ENCODE results near the gene CASP9.
"Not testable (repeated sequence)": the region's sequence is repeated elsewhere in the genome, so short reads cannot be mapped to it uniquely, and the experiment has no call there.

GRCh38 chr1:15458388-15458787 is 65.6 kb downstream of the CASP9 start:
- TF ChIP-seq, protein P1, sequence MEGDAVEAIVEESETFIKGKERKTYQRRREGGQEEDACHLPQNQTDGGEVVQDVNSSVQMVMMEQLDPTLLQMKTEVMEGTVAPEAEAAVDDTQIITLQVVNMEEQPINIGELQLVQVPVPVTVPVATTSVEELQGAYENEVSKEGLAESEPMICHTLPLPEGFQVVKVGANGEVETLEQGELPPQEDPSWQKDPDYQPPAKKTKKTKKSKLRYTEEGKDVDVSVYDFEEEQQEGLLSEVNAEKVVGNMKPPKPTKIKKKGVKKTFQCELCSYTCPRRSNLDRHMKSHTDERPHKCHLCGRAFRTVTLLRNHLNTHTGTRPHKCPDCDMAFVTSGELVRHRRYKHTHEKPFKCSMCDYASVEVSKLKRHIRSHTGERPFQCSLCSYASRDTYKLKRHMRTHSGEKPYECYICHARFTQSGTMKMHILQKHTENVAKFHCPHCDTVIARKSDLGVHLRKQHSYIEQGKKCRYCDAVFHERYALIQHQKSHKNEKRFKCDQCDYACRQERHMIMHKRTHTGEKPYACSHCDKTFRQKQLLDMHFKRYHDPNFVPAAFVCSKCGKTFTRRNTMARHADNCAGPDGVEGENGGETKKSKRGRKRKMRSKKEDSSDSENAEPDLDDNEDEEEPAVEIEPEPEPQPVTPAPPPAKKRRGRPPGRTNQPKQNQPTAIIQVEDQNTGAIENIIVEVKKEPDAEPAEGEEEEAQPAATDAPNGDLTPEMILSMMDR (IDR thresholded peaks at IDR 0.05) = not testable (repeated sequence)
- not testable (repeated sequence) for TF ChIP-seq POLR2A (IDR thresholded peaks at IDR 0.05)

All from lower leg skin (tissue), 3 donors.